HT-29 (cell line): Measurements from ENCODE around the gene SEBOX. TPM values are rescaled to one million over a fixed set of nuclear protein-coding genes. Genes with fewer than 3 reads are reported as not detected.

Source experiments
- DNase-seq: peaks from one replicate; pipeline ENCODE4 v3.0.0-alpha.2; 2015; ENCODE audit warnings: low spot score
- total RNA-seq: library from RNA; depleted of rRNA; stranded (reverse); fragments of >200 nt; shearing (Covaris generic); gene quantifications from 2 replicates; pipeline ENCODE4 v1.2.3, GENCODE V29; 2014; rRNA removed

The SEBOX gene
- total RNA-seq, 1 experiment from 2014 or later = not detected

GRCh38 chr17:28319598-28319935 is 45.4 kb downstream of the SEBOX start:
- peak; percentile 44 for DNase-seq

GRCh38 chr17:28318759-28319597 is 46.0 kb downstream of the SEBOX start, which contains the start of gene TMEM97:
TMEM97 (plus strand) TSS chr17:28319200; CDS start chr17:28319240, 40 bp downstream.
- DNase-seq = peak; percentile 96

- peak; percentile 20 for DNase-seq
Measured at GRCh38 chr17:28317966-28318758, 46.8 kb downstream of the SEBOX start.

- DNase-seq = no peak
Measured at GRCh38 chr17:28317099-28317965, 47.7 kb downstream of the SEBOX start.

- no peak for DNase-seq
Measured at GRCh38 chr17:28315846-28316705, 48.9 kb downstream of the SEBOX start.

GRCh38 chr17:28313841-28314240 is 51.2 kb downstream of the SEBOX start:
- DNase-seq = no peak

Other genes starting within 250 kb of the SEBOX start
- 151 TPM in 2 replicates for gene TMEM97, start 46.0 kb downstream of the SEBOX start, total RNA-seq
- gene IFT20, start 29.7 kb downstream of the SEBOX start, total RNA-seq = 28.0 and 33.2 TPM in 2 replicates
- 32.8 and 36.8 TPM in 2 replicates for gene TNFAIP1, start 29.4 kb downstream of the SEBOX start, total RNA-seq
- 146 and 158 TPM in 2 replicates for gene POLDIP2, start 7.7 kb downstream of the SEBOX start, total RNA-seq
- not detected in 2 replicates for gene VTN, start 5.1 kb upstream of the SEBOX start, total RNA-seq
- gene SARM1, start 6.5 kb upstream of the SEBOX start, total RNA-seq = 8.0 and 8.6 TPM in 2 replicates
- gene SLC46A1, start 41.0 kb upstream of the SEBOX start, total RNA-seq = 5.0 and 5.1 TPM in 2 replicates
- not detected in 2 replicates for gene SLC13A2, start 108.4 kb upstream of the SEBOX start, total RNA-seq
- gene FOXN1, start 141.1 kb upstream of the SEBOX start, total RNA-seq = not detected in 2 replicates
- gene UNC119, start 187.4 kb upstream of the SEBOX start, total RNA-seq = 28.9 and 36.7 TPM in 2 replicates
- gene PIGS, start 206.3 kb upstream of the SEBOX start, total RNA-seq = 62.5 and 65.8 TPM in 2 replicates
- 43.5 and 46.9 TPM in 2 replicates for gene ALDOC, start 211.7 kb upstream of the SEBOX start, total RNA-seq
- gene SPAG5, start 233.8 kb upstream of the SEBOX start, total RNA-seq = 62.5 and 71.2 TPM in 2 replicates
- gene RSKR, start 249.0 kb upstream of the SEBOX start, total RNA-seq = 11.1 and 12.1 TPM in 2 replicates